HG02852 (cell line): ENCODE data around the gene TLL1.

Experiments
- ATAC-seq: cut with Tn5 transposase; IDR thresholded peaks from one replicate; pipeline ENCODE4 v1.9.1; 2021; ENCODE audit warnings: mild to moderate bottlenecking, moderate library complexity; ENCODE audit not compliant: unreplicated experiment

Gene TLL1

DNA sequence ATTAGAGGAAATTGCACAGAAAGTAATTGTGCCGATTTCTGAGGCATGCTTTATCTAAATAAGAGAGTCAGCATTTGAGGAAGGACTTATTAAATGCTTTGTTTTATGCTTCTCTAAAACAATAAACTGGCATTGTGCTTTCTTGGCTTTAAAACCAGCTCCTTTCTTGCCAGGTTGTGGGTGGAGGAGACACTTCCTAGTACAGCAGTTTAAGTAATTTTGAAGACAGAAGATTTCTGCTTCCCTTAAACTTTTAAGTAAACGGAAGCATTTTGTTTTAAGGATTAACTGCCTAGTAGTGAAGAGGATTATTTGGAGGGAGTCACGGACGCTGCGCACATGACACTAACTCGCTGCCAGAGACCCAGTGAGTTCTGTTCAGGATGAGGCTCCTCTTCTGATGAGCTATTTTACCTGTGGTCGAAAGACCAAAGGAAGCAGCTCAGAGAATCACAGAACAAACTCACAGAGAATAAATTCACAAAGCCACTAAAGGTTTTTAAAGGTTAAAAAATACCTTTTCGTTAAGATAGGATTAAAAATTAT is 169.5 kb downstream of the TLL1 start:
- no peak for ATAC-seq

DNA sequence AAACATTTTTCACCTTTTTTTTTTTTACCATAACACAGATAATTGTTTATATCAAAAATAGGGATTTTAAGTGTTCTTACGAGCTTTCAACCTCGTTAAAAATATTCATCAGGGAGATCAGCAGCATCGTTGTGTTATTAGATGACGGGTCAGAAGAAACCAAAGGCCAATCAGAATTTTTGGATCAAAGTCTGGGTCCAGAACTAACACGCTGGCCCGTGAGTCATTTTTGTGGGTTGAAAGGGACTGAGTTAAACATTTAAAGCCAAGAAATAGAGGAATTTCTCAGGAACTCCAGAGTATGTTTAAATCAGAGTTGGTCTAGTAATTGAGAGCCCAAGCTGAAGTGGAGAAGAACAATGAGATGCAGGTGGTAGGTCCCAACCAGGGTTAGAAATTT is 170.8 kb downstream of the TLL1 start:
- ATAC-seq = no peak

DNA sequence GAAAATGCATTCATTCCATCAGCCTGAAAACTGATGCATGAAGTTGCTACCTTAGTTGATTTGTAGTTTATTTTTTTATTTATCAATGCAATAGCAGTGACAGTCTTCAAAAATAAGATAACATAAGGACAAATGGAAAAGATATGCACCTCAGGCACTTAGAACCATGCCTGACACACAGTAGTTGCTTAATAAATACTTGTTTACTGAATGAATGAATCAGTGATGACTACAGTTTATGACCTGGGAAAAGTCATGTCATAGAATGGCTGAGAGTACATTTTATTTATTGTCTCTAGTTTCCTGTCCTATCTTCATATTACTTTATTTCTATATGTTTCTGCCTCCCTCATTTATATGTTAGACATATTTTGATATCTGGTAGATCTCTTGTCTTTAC is 171.8 kb downstream of the TLL1 start:
- no peak for ATAC-seq

DNA sequence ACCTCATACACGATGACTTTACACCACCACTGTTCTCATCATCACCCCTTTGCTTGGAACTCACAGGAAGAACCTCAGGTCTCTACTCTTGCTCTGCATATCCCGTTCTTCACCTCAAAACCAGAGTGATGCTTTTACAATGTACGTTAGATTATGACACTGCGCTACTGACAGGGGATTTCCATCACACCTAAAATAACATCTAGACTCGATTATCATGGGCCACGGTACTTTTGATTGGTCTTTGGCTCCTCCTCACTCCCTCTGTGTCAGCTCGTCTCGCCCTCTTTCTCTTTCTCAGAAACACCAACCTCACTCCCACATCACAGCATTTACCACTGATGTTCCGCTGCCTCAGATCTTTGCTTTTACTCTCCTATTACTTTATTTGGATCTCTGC is 172.4 kb downstream of the TLL1 start:
- peak; percentile 89 for ATAC-seq

DNA sequence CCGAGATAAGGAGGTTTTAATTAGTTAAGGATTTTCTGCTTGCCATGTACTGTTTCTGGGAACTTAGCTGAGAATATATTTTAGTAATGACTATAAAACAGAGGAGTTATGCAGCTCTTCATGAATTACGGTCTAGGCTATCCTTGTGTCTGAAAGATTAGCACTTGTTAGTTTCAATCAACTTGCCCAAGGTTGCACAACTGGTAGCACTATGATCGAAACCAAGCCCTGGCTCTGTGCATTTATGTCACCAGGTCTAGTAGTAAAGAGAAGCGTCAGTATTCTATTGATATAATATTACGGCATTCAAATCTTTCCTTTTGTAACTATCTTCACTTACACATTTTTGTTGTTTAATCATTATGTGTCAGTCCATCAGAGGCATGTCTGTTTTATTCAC is 176.0 kb downstream of the TLL1 start:
- ATAC-seq = no peak

DNA sequence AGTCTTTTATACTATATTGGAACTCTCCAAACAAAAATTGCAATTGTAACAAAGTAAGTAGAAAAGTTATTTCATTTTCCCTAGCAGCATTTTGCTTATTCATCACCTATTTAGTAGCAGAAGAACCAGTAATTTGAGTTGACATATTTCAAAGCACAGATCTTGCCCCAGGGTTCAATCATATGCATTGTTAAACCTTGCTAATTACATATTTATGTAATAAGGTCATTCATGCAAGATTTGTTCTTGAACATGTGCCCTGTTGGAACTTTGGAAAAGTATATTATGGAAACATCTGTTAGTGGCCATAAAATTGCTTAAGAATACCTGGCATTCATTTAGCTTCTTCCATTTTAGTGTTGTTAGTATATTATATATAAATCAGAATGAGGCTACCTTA is 191.7 kb downstream of the TLL1 start:
- ATAC-seq = no peak

DNA sequence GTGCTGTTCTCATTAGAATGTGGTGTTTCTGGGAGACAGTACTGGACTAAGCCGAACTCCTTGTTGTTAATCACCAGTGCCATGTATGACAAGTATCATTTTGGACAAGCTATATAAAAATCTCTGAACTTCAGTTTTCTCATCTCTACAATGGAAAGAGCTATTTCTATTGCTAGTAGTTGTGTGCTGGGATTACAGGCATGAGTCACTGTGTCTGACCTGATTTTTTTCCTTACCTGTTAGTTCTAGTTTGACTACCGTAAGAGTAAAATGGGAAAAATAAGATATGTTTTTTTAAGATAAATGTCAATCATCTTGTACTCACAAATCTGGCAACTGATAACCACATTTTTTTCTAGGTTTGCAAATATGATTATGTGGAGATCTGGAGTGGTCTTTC is 192.3 kb downstream of the TLL1 start:
- ATAC-seq = no peak

DNA sequence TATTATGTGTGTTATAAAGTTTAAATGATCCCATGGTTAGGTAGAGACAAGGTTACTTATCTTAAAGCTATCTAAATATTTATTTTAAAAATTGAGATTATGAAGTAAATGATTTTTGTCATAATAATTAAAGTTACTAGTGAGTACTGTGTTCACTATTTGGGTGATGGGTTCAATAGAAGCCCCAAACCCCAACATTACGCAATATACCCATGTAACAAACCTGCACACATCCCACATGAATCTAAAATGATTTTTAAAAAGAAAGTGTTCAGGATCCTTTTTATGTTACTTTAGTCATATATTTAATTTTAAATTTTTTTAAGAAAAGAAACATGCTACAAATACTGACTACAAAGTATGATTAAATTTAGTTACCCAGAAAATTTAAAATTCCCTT is 193.9 kb downstream of the TLL1 start:
- ATAC-seq = no peak

DNA sequence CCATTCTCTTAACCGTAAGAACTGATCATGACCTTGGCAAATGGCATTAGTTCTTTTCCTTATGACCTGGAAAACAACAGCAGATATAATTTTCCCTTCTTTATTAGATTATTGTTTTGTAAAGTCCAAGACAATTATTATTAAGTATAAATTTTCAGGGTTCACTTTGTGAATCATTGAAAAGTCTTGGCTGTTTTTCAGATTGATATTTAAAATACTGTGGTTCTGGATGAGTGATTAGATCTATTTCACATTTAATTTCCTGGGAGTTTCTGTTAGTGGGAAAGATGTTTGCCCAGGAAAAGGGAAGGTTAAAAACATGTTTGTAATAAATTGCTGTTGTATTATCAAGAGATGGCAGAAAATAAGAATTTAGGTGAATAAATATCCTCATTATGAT is 194.9 kb downstream of the TLL1 start:
- ATAC-seq = no peak

DNA sequence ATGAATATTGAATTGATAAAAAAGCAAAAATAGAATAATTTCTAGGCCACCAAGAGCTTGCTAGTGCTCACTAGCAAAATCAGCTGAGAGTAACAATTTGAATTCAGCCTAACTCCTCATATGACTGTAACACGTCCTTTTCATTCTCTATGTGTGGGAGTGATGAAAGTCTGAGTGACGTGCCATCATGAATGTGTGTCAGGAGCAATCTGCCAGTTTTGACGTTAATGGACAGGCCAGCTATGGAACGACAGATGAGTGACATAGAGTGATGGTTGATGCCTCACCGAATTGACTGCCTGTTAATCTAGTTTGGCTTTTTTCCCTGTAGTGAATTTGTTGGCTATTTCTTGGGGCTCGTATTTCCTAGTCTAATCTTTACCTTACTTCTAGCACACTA is 200.7 kb downstream of the TLL1 start:
- no peak for ATAC-seq

DNA sequence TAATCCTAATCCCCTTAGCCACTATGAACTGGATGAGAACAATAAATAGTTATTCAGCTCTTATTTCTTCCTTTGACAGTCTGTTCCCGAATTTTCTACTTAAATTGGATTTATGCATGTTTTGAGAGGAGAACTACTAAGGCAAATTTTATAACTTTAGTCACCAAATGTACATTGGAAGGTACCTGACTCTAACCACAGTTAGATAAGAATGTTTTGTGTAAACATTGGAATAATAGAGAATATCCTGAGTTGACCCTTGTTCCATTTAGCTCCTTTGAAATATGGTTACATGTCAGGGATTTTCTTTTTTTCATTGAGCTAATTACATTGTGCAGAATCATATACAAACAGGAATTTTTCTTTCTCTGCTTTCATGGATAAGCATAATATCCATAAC is 202.6 kb downstream of the TLL1 start:
- no peak for ATAC-seq

DNA sequence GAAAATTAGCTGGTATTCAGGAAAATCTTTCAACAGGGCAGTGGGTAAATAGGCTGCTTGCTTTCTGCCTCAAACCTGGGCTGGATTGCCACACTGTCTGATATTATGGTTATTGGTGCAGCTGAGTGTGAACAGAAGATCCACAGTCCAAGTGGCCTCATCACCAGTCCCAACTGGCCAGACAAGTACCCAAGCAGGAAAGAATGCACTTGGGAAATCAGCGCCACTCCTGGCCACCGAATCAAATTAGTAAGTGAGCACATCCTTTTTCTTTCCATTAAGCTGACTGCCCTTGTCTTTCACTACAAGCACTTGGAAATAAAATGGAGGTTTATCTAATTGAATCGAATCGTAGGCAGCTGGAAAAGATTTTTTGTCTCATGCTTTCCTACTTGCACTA is 204.7 kb downstream of the TLL1 start:
- no peak for ATAC-seq

DNA sequence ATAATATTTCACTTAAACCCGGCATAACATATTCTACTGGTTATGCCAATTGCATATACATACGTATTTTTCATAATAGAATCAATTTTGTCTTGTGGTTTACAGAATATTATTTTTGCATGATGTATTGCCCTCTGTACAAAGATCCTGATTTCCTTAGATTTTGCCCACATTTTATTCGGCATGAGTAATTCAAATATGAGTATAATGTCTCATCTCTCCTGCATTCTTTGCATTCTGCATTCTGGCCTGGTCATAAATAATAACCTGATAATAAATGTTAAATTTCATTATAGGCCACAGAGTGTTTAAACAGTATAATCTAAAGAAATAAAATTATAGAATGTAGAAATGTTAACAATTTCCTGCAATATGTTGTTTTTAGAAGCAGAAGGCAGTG is 205.3 kb downstream of the TLL1 start:
- ATAC-seq = no peak

DNA sequence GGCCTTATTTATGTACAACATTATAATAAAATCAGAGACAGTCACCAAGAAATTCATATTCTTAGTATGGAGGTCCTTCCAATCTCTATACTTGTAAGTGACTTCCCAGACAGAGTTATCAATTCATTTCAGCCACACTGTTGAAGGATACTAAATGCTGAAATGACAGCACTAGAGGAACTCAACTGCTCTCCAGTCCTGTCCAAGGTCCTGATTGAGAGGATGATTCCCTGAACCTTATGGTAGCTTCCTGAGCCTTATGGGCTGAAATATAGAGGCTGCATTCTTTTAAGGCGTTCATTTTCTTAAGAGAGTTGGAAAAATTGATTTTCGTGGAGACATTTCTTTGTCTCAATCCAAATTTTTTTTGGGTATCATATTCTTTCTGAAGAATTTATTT is 205.9 kb downstream of the TLL1 start:
- ATAC-seq = no peak

DNA sequence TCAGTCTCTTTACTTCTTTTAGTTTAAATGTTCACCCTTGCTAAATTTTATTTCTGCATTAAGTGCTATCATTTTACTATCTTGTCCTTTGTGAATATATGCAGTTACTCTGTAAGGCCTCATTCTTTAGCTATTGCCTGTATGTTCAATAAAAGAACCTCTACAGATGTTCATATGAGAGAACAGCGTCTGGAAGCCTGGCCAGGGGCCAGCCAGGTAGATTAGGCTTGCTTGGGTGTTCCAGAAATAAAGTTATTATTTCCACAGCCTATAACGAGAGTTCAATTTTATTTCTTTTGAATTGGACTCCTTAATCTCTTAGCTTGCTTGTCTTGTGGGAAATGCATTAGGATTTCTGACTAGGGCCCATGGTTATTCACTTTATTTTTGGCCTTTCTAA is 214.5 kb downstream of the TLL1 start:
- no peak for ATAC-seq

DNA sequence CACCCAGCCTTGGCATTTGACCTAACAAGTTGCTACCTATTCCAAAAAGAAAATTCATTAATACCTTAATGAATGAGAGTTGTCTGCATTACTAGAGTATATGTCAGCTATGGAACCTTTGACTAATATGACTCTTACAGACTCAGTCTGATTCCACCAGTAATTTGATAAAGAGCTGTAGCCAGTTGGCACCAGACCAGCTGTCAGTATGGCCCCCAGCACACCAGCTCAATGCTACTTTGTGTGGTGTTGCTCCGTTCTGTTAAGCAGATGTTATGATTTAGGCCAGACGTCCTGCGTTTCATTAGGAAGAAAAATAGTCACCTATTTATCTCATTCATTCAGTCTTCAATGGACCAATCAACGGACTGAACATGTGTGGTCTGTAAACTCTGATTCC is 215.5 kb downstream of the TLL1 start:
- no peak for ATAC-seq

DNA sequence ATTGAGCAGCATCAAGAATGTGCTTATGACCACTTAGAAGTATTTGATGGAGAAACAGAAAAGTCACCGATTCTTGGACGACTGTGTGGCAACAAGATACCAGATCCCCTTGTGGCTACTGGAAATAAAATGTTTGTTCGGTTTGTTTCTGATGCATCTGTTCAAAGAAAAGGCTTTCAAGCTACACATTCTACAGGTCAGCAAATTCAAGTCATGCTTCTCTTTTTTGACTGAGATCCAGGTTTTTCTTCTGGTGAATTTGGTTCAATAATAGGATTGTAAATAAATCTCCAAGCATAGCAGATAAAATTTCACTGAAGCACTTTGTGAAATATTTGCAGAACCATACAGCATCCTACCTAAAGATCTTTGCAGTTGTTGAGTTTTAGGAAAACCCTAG is 218.1 kb downstream of the TLL1 start:
- no peak for ATAC-seq

DNA sequence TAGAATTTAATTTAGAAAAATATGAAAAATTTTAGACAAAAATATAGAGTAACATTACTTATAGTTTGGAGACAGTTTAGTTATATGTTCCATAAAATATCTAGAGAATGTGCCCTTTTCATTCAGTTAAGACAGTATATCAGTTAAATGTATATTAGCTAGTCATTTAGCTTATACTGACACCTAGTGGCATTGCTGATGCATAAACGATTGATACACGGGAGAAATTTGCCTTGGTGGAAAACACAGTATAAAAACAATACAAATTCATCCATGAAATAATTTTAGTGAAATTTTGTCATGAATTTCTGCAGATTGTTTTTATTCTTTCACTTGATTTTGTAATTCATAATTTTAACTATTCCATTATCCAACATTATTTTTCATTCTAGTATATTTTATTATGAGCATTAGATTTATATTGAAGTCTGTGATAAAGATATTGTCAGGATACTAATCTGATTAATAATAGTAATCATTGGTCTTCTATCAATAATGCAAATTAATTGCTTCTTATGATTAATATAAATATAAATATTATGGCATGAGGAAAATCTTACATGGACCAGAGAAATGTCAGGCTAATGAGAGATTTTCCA is 219.0 kb downstream of the TLL1 start:
- peak; percentile 84 for ATAC-seq

DNA sequence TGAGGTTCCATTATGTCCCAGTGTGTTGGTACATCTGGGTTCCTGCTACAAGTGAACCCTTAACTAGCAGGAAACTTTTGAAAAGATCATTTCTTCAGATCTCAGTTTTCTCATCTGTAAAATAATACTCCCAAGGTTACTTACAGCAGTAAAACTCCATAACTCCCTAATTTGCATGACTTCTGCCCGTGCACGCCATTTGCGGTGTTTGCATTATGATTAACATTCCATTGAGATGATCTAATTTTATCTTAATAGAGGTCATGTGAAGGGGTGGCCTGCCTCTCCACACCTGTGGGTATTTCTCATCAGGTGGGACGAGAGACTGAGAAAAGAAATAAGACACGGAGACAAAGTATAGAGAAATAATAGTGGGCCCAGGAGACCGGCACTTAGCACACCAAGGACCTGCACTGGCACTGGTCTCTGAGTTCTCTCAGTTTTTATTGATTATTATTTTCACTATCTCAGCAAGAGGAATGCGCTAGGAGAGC is 219.8 kb downstream of the TLL1 start:
- ATAC-seq = no peak

DNA sequence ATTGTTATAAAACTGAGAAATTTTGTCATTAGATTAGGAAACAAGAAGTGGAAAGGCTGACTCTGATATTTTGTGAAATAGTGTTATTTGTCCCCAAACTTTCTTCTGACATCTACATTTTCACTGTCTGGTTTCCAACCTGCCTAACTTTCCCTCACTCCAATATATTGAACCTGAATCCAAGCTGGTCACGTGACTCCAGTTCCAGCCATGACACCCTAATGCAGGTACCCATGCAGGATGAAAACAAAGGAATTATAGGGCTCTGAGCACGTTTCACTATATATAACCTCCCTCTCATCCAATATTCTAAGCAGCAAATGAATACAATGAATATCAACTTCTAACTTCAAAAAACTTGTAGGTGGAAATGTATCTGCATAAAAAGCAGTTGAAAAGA is 231.6 kb downstream of the TLL1 start:
- no peak for ATAC-seq

DNA sequence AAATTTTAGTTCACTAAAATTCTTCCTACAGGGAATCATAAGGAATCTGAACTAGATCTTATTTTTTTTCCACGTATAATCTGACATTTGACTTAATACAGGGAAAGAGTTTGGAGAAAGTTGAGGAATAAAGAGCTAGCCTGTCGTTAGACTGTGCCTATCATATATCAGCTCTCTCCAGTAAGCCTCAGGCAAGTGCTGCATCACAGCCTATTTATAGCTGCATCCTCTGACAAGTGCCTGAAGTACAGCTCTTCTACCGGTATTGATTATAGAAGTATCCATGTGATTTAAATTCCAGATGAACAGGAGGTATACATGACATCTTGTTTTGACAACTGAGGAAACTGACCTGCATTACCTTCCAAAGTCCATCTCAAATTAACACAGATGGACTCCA is 248.9 kb downstream of the TLL1 start:
- ATAC-seq = no peak

DNA sequence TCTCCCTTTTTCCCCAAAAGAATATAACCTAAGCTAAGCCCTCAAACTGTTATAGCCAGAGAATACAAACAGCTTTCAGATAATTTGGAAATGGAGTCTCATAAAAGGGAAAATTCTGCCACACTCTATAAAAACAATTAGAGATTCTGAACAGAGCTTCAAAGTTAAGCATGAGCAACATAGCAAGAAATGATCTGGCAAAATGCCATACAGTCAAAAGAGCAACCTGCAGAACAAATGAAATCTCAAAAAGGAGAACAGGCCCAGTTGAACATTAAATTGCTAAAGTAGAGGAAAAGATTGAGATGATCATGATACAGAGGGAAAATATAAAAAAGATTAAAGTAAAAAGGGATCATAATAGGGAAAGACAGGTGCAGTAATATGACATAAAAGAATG is 250.5 kb downstream of the TLL1 start:
- no peak for ATAC-seq

DNA sequence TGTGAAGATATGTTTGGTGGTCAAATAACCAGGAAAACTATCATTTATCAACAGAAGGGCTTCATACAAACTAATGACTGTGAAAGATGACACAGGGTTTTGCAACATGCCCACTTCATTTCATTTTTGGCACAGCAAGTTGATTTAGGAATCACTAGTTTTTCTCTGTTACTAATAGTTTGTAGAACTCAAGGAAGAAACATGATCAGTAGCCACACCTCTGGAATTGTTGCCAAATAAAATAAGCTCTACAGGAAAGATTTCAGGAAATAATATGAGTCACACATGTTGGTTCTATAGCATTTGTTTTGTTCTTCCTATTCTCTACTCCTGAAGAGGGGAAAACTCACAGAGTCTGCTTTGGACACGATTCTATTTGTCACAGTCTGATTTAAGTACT is 255.4 kb downstream of the TLL1 start:
- no peak for ATAC-seq
